HG03571 (cell line): ENCODE measurements around the gene LMNB1.
A peak's percentile ranks its signal among the peaks of the same experiment; 100 is the strongest.
"Not testable (repeated sequence)": the region's sequence is repeated elsewhere in the genome, so short reads cannot be mapped to it uniquely, and the experiment has no call there.

Experiments used
- ATAC-seq: cut with Tn5 transposase; IDR thresholded peaks from one replicate; pipeline ENCODE4 v1.9.1; 2021; ENCODE audit not compliant: unreplicated experiment

Gene LMNB1

GRCh38 chr5:126776499-126777256 lies at the start of gene LMNB1:
Gene LMNB1, plus strand, starts transcription at chr5:126777136. Its CDS starts 373 bp downstream, at chr5:126777509.
- ATAC-seq: peak; percentile 63

- no peak for ATAC-seq
These were observed 44.2 kb upstream of the LMNB1 start for GRCh38 chr5:126732716-126733115.

GRCh38 chr5:126734573-126734972 lies 42.4 kb upstream of the LMNB1 start:
- not testable (repeated sequence) for ATAC-seq

- no peak for ATAC-seq
These were observed 40.8 kb upstream of the LMNB1 start for GRCh38 chr5:126736141-126736540.

- no peak for ATAC-seq
These were observed 35.6 kb upstream of the LMNB1 start for GRCh38 chr5:126741361-126741760.

- no peak for ATAC-seq
These were observed 34.5 kb upstream of the LMNB1 start for GRCh38 chr5:126742425-126742824.

DNA sequence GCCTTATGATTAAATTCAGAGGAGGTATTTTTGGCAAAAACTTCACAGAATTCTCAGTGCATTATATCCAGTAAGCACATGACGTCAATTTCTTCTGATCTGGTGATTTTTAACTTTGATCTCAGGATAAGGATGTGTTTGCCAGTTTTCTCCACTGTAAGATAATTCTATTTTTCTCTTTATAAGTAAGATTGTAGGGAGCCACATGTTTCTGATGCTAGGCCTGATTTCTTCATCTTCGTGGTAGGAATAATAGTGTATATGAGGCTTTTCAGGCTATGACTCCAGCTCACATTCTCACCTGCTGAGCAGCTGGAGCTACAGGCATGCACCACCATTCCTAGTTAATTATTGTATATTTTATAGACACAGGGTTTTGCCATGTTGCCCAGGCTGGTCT lies 32.1 kb upstream of the LMNB1 start:
- no peak for ATAC-seq

DNA sequence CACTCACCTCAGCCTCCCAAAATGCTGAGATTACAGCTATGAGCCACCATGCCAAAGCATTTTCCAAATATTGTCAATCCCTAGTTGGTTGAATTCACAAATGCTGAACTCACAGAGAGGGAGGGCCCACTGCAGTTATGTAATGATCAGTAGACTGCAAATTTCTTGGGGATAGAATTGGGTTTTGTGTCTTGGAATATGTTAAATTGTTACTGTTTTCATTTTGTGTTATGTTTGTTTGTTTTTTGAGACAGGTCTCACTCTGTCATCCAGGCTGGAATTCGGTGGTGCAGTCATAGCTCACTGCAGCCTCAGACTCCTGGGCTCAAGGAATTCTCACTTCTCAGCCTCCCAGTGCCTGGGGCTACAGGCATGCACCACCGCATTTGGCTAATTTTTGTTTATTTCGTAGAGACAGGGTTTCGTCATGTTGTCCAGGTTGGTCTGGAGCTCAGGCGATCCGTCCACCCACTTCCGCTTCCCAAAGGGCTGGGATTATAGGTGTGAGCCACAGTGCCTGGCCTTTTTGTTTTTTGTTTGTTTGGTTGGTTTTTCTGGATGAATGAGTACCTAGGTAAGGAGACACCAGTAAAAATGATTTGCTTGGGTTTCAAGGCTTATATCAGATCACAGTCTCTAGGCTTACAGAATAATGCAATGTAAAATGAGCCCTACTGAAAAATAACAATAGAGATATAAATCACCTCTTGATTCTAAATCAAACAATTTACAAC lies 31.5 kb upstream of the LMNB1 start:
- no peak for ATAC-seq

GRCh38 chr5:126746290-126746689 lies 30.6 kb upstream of the LMNB1 start:
- ATAC-seq: no peak

- no peak for ATAC-seq
These were observed 24.7 kb upstream of the LMNB1 start for GRCh38 chr5:126752081-126752785.

GRCh38 chr5:126753227-126753626 lies 23.7 kb upstream of the LMNB1 start:
- no peak for ATAC-seq

DNA sequence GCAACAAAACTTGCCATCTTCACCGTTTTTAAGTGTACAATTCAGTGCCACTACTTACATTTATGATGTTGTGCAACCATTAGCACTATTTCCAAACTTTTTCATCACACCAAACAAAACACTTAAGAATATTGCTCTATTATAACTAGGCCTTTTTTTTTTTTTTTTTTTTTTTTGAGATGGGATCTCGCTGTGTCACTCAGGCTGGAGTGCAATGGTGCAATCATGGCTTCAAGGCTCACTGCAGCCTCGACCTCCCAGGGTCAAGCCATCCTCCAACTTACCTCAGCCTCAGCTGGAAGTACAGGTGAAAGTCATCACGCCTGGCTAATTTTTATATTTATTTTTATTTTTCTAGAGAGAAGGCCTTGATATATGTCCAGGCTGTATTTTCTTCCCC lies 22.3 kb upstream of the LMNB1 start:
- no peak for ATAC-seq

- ATAC-seq: no peak
These were observed 21.3 kb upstream of the LMNB1 start for GRCh38 chr5:126755593-126755992.

DNA sequence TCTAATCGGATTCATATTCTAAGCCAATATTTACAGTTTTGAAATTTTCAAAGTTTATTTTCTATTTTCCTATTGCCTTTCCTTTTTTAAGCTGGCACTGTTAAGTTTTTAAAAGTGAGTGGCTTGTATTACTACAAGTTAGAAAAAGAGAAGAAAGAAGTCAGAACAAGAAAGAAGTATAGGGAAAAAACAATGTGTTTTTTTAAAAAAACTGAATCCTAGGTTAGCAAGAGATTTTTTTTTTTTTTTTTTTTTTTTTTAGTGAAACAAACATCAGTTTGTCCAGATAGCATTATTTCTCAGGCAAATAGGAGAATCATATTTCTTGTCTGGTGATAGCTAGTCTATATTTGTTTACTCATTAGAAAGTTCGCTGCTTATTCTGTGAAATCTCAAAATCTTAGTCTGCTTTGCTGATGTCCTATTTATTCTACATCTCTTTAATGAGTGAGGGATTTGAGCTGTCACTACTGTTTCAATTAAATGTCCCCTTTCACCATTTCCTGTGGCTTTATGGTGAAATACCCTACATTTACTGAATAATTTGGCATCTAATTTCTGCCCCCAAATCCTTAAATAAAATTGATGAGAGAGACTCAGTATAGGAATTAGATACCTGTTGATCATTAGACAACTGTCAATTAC lies 19.1 kb upstream of the LMNB1 start:
- ATAC-seq: no peak

DNA sequence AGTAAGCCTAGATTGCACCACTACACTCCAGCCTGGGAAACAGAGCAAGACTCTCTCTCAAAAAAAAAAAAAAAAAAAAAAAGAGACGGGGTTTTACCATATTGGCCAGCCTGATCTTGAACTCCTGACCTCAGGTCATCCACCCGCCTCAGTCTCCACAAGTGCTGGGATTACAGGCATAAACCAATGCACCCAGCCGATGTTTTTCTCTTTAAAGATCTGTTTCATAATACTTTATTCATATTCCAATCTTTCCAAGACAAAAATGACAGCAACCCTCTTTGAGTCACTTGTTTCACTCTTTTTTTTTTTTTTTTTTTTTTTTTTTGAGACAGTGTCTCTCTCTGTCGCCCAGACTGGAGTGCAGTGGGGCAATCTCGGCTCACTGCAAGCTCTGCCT lies 13.6 kb upstream of the LMNB1 start:
- ATAC-seq: no peak

- ATAC-seq: no peak
These were observed 7.2 kb upstream of the LMNB1 start for GRCh38 chr5:126769703-126770102.

- ATAC-seq: not testable (repeated sequence)
These were observed 3.4 kb upstream of the LMNB1 start for GRCh38 chr5:126773536-126773935.

GRCh38 chr5:126774595-126774994 lies 2.3 kb upstream of the LMNB1 start:
- ATAC-seq: not testable (repeated sequence)

GRCh38 chr5:126777257-126777974 lies 480 bp downstream of the LMNB1 start:
- ATAC-seq: no peak

- ATAC-seq: peak; percentile 69
These were observed 1.2 kb downstream of the LMNB1 start for GRCh38 chr5:126777975-126778674.
